Loucy (cell line): ENCODE results near the gene TMEM178A.

Experiments used
- EZH2phosphoT487 ChIP-seq: fragments of 200-600 bp; IDR thresholded peaks from 2 replicates; pipeline ENCODE4 v1.6.1; 2018; ENCODE audit warnings: antibody characterized with exemption, mild to moderate bottlenecking, moderate library complexity, borderline replicate concordance
- TF ChIP-seq, protein P1 (sequence below): fragments of 200-600 bp; sonication (generic); conservative IDR thresholded peaks from 2 replicates; pipeline ENCODE4 v1.5.1; 2014; ENCODE audit warnings: mild to moderate bottlenecking, antibody characterized with exemption, low read length

DNA sequence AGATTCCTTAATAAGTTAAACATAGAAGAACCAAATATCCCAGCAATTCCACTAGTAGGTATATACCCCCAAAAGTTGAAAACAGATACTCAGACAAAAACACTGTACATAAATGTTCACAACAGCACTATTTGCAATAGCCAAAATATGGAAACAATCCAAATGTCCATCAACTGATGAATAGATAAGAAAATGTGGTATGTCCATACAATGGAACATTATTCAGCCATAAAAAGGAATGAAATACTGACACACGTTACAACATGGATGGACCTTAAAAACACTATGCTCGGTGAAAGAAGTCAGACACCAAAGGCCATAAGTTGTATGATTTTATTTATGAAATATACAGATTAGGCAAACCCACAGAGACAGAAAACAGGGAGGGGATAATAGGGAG is 12.5 kb downstream of the TMEM178A start:
- TF ChIP-seq, protein P1, sequence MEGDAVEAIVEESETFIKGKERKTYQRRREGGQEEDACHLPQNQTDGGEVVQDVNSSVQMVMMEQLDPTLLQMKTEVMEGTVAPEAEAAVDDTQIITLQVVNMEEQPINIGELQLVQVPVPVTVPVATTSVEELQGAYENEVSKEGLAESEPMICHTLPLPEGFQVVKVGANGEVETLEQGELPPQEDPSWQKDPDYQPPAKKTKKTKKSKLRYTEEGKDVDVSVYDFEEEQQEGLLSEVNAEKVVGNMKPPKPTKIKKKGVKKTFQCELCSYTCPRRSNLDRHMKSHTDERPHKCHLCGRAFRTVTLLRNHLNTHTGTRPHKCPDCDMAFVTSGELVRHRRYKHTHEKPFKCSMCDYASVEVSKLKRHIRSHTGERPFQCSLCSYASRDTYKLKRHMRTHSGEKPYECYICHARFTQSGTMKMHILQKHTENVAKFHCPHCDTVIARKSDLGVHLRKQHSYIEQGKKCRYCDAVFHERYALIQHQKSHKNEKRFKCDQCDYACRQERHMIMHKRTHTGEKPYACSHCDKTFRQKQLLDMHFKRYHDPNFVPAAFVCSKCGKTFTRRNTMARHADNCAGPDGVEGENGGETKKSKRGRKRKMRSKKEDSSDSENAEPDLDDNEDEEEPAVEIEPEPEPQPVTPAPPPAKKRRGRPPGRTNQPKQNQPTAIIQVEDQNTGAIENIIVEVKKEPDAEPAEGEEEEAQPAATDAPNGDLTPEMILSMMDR, result no peak
- TF ChIP-seq EZH2phosphoT487, result no peak
